NB4 (cell line): ENCODE results near the gene AHR.
"Not testable (repeated sequence)": the region's sequence is repeated elsewhere in the genome, so short reads cannot be mapped to it uniquely, and the experiment has no call there.

ENCODE experiments used
- DNase-seq: peaks from one replicate; pipeline ENCODE4 v3.0.0; 2010; ENCODE audit warnings: low read depth
- H3K4me3 ChIP-seq: one replicate; pipeline ENCODE4 v1.5.1; 2011; ENCODE audit warnings: mild to moderate bottlenecking, low read depth, low read length, moderate library complexity
- CTCF ChIP-seq: IDR thresholded peaks from one replicate; pipeline ENCODE4 v1.5.1; 2012; ENCODE audit warnings: low read depth, low read length
- MYC ChIP-seq: IDR thresholded peaks from 2 replicates; pipeline ENCODE4 v1.6.1; 2011; ENCODE audit warnings: low read depth, low read length
- POLR2A ChIP-seq: IDR thresholded peaks from 2 replicates; pipeline ENCODE4 v1.6.1; 2011; ENCODE audit warnings: mild to moderate bottlenecking; ENCODE audit not compliant: insufficient read length; ENCODE audit errors: extremely low read depth
- TF ChIP-seq, protein P1 (sequence below): IDR thresholded peaks from 2 replicates; pipeline ENCODE4 v1.6.1; 2011; ENCODE audit warnings: low read depth, low read length

The AHR gene

GRCh38 chr7:17390392-17390791 is 91.9 kb downstream of the AHR start:
- H3K4me3 ChIP-seq: no peak overlapping the region
- TF ChIP-seq POLR2A: no peak
- no peak for TF ChIP-seq CTCF
- TF ChIP-seq, protein P1, sequence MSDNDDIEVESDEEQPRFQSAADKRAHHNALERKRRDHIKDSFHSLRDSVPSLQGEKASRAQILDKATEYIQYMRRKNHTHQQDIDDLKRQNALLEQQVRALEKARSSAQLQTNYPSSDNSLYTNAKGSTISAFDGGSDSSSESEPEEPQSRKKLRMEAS: no peak
- no peak for TF ChIP-seq MYC
- DNase-seq: no peak

GRCh38 chr7:17391366-17391765 is 92.9 kb downstream of the AHR start:
- H3K4me3 ChIP-seq: no peak overlapping the region
- TF ChIP-seq MYC (no peak), CTCF (no peak), POLR2A (no peak)
- TF ChIP-seq, protein P1: no peak
- no peak for DNase-seq

DNA sequence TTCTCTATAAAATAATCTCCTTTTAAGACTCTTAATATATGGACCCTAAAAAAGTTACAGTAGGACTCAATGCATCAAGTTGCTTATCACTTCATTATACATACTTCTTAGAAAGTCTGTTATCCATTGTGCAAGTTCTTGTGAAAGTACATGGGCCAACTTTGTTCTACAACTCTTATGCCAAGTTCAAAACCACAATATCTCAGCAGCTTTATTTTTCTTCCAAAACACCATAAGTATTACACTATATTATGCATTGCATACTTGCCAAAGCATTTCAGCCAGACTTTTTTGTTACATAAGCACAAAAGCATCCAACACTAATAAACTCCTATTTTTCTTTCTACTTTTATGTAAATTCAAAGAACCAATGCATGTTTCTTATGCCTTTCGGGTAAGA is 94.4 kb downstream of the AHR start:
- no peak for TF ChIP-seq CTCF
- no peak for TF ChIP-seq MYC
- TF ChIP-seq, protein P1: no peak
- no peak for TF ChIP-seq POLR2A
- no peak for DNase-seq
- H3K4me3 ChIP-seq: no peak overlapping the region

- H3K4me3 ChIP-seq, DNase-seq: not testable (repeated sequence)
Observed at GRCh38 chr7:17394563-17394962, 96.1 kb downstream of the AHR start.
